K562 (cell line): ENCODE results near the gene CCDC87. TPM values are rescaled to one million over a fixed set of nuclear protein-coding genes. Genes with fewer than 3 reads are reported as not detected.

Experiments
- BDP1 ChIP-seq: IDR thresholded peaks from 3 replicates; pipeline ENCODE4 v1.6.1; 2011; ENCODE audit not compliant: insufficient read length, insufficient read depth
- DACH1 ChIP-seq: fragments of 450-650 bp; IDR thresholded peaks from 2 replicates; pipeline ENCODE4 v1.6.1; 2018; ENCODE audit not compliant: partially characterized antibody
- ESRRB ChIP-seq: fragments of 250-450 bp; sonication (Bioruptor Pico); IDR thresholded peaks from 2 replicates; pipeline ENCODE4 v1.5.0; 2020; ENCODE audit warnings: mild to moderate bottlenecking, moderate library complexity, borderline replicate concordance
- HNRNPL ChIP-seq: fragments of 200-400 bp; formaldehyde crosslinking; IDR thresholded peaks from 2 replicates; pipeline ENCODE4 v1.6.1; 2017; ENCODE audit warnings: low read depth, mild to moderate bottlenecking, low read length
- PCBP2 ChIP-seq: fragments of 200-400 bp; formaldehyde crosslinking; IDR thresholded peaks from 2 replicates; pipeline ENCODE4 v1.6.1; 2018; ENCODE audit warnings: low read length, low read depth, mild to moderate bottlenecking, moderate library complexity; ENCODE audit not compliant: poor library complexity, severe bottlenecking
- POLR2AphosphoS2 ChIP-seq: IDR thresholded peaks from 2 replicates; pipeline ENCODE4 v1.6.1; 2012; ENCODE audit warnings: low read length, improper control_type of control experiment
- PYGO2 ChIP-seq: fragments of 450-650 bp; IDR thresholded peaks from 2 replicates; pipeline ENCODE4 v1.6.1; 2016; ENCODE audit warnings: mild to moderate bottlenecking, missing genetic modification characterization, moderate library complexity, missing compliant biosample characterization
- SIX5 ChIP-seq, 2 experiments: IDR thresholded peaks; 2 replicates each; pipeline ENCODE4 v1.6.1; 2011; ENCODE audit warnings: low read length in 2 of 2, borderline replicate concordance in 1 of 2, low read depth in 1 of 2, mild to moderate bottlenecking in 1 of 2, moderate library complexity in 1 of 2; ENCODE audit not compliant: insufficient read depth in 1 of 2
- TAF9B ChIP-seq: fragments of 450-650 bp; IDR thresholded peaks from 2 replicates; pipeline ENCODE4 v1.6.1; 2018; ENCODE audit warnings: mild to moderate bottlenecking; ENCODE audit not compliant: partially characterized antibody
- ZNF232 ChIP-seq: sonication (generic); formaldehyde crosslinking; IDR thresholded peaks from 2 replicates; pipeline ENCODE4 v1.8.0; 2022; ENCODE audit warnings: mild to moderate bottlenecking, missing genetic modification reagents
- ZNF507 ChIP-seq: conservative IDR thresholded peaks from 2 replicates; pipeline ENCODE4 v1.6.1; 2017; ENCODE audit warnings: missing genetic modification characterization, missing compliant biosample characterization
- ZNF668 ChIP-seq: fragments of 250-450 bp; sonication (Bioruptor Pico); IDR thresholded peaks from 2 replicates; pipeline ENCODE4 v1.8.0; 2022; ENCODE audit warnings: mild to moderate bottlenecking, inconsistent platforms
- polyA plus RNA-seq, 8 experiments: library from polyadenylated mRNA; depleted of rRNA in 4 of 8; stranded (reverse) in 5 of 8; unstranded in 3 of 8; fragments of >200 nt; fragmentation: Nextera tagmentation in 2 of 8; fragmentation: Illumina TruSeq in 1 of 8; extraction: Ambion mirVana in 2 of 8; extraction: Trizol in 1 of 8; gene quantifications; 2 replicates each; pipeline versions ENCODE4 v1.2.1 to v1.2.3, GENCODE V29; 2011 to 2014; ENCODE audit warnings: inconsistent platforms in 1 of 8, missing spikeins in 1 of 8
- total RNA-seq, 7 experiments: library from RNA; depleted of rRNA in 6 of 7; stranded (reverse); fragments of >200 nt in 6 of 7; fragmentation: Illumina TruSeq in 2 of 7; extraction: Trizol in 2 of 7; gene quantifications; 2 replicates each; pipeline versions ENCODE4 v1.2.1 to v1.2.3, GENCODE V29; 2011 to 2021; ENCODE audit warnings: low replicate concordance in 1 of 7
- TF ChIP-seq, protein P1 (sequence below): fragments of 250-450 bp; sonication (Bioruptor Pico); IDR thresholded peaks from 2 replicates; pipeline ENCODE4 v1.4.0; 2020; ENCODE audit warnings: mild to moderate bottlenecking, moderate library complexity, borderline replicate concordance
- TF ChIP-seq, protein P2 (sequence below): fragments of 450-650 bp; IDR thresholded peaks from 2 replicates; pipeline ENCODE4 v1.6.1; 2017; ENCODE audit warnings: antibody characterized with exemption, mild to moderate bottlenecking
- TF ChIP-seq, protein P3 (sequence below): sonication (generic); formaldehyde crosslinking; IDR thresholded peaks from 2 replicates; pipeline ENCODE4 v1.8.1; 2022; ENCODE audit warnings: missing genetic modification reagents
- TF ChIP-seq, protein P4 (sequence below): fragments of 250-450 bp; sonication (Bioruptor Pico); IDR thresholded peaks from 2 replicates; pipeline ENCODE4 v1.8.0; 2021; ENCODE audit warnings: moderate library complexity, mild to moderate bottlenecking, inconsistent platforms

CCDC87 gene
- total and polyA plus RNA-seq, 9 of the 15 experiments (the other 6 are each of a cell fraction or from before 2014, with no cell fraction given), result 0.03 to 0.44 (median 0.15) TPM; not detected in 1

DNA sequence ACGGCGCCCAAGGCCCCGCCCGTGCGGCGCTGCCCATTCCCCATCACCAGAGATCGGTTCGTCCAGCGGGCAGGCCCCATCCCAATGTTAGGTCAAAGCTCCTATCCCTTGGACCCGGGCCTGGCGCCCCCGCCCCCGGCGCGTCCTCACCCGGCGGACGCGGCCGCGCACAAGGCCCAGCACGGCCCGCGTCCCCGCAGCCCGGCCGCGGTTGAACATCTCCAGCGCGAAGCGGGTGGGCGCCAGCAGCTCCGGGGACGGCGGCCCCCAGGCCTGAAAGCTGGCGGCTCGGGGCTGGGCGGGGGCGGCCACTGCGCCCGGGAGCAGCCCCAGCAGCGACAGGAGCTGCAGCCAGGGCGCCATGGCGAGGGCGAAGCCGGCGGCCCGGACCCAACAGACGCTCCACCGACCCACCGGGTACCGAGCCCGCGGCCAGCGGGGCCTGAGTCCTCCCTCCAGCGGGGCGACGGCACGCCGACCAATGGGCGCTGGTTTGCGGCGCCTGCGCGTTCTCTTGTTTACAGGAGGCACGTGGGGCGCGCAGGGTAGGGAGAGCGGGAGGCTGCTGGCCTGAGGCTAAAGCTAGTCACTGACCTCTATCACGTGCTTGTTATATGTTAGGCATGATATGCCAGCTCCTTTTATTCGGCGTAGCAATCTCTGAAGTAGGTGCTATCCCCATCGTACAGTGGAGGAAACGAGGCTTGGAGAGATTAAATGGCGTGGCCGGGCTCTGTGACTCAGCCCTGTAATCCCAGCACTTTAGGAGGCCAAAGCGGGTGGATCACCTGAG lies 24.5 kb downstream of the CCDC87 start, which contains the start of gene CTSF (continued):
- TF ChIP-seq, protein P1, sequence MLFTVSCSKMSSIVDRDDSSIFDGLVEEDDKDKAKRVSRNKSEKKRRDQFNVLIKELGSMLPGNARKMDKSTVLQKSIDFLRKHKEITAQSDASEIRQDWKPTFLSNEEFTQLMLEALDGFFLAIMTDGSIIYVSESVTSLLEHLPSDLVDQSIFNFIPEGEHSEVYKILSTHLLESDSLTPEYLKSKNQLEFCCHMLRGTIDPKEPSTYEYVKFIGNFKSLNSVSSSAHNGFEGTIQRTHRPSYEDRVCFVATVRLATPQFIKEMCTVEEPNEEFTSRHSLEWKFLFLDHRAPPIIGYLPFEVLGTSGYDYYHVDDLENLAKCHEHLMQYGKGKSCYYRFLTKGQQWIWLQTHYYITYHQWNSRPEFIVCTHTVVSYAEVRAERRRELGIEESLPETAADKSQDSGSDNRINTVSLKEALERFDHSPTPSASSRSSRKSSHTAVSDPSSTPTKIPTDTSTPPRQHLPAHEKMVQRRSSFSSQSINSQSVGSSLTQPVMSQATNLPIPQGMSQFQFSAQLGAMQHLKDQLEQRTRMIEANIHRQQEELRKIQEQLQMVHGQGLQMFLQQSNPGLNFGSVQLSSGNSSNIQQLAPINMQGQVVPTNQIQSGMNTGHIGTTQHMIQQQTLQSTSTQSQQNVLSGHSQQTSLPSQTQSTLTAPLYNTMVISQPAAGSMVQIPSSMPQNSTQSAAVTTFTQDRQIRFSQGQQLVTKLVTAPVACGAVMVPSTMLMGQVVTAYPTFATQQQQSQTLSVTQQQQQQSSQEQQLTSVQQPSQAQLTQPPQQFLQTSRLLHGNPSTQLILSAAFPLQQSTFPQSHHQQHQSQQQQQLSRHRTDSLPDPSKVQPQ (CRISPR knock-in tag), result no peak
- no peak for TF ChIP-seq POLR2AphosphoS2
- TF ChIP-seq, protein P2, sequence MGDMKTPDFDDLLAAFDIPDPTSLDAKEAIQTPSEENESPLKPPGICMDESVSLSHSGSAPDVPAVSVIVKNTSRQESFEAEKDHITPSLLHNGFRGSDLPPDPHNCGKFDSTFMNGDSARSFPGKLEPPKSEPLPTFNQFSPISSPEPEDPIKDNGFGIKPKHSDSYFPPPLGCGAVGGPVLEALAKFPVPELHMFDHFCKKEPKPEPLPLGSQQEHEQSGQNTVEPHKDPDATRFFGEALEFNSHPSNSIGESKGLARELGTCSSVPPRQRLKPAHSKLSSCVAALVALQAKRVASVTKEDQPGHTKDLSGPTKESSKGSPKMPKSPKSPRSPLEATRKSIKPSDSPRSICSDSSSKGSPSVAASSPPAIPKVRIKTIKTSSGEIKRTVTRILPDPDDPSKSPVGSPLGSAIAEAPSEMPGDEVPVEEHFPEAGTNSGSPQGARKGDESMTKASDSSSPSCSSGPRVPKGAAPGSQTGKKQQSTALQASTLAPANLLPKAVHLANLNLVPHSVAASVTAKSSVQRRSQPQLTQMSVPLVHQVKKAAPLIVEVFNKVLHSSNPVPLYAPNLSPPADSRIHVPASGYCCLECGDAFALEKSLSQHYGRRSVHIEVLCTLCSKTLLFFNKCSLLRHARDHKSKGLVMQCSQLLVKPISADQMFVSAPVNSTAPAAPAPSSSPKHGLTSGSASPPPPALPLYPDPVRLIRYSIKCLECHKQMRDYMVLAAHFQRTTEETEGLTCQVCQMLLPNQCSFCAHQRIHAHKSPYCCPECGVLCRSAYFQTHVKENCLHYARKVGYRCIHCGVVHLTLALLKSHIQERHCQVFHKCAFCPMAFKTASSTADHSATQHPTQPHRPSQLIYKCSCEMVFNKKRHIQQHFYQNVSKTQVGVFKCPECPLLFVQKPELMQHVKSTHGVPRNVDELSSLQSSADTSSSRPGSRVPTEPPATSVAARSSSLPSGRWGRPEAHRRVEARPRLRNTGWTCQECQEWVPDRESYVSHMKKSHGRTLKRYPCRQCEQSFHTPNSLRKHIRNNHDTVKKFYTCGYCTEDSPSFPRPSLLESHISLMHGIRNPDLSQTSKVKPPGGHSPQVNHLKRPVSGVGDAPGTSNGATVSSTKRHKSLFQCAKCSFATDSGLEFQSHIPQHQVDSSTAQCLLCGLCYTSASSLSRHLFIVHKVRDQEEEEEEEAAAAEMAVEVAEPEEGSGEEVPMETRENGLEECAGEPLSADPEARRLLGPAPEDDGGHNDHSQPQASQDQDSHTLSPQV, result peak; percentile 95
- TF ChIP-seq ZNF507, result no peak
- TF ChIP-seq TAF9B, result no peak
- TF ChIP-seq, protein P3, sequence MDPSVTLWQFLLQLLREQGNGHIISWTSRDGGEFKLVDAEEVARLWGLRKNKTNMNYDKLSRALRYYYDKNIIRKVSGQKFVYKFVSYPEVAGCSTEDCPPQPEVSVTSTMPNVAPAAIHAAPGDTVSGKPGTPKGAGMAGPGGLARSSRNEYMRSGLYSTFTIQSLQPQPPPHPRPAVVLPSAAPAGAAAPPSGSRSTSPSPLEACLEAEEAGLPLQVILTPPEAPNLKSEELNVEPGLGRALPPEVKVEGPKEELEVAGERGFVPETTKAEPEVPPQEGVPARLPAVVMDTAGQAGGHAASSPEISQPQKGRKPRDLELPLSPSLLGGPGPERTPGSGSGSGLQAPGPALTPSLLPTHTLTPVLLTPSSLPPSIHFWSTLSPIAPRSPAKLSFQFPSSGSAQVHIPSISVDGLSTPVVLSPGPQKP (CRISPR knock-in tag), result no peak
- TF ChIP-seq DACH1, result no peak
- TF ChIP-seq PYGO2 (tag), result no peak
- no peak for TF ChIP-seq ZNF668 (CRISPR knock-in tag)
- TF ChIP-seq BDP1, result no peak
- no peak for TF ChIP-seq ESRRB
- no peak for TF ChIP-seq ZNF232 (CRISPR knock-in tag)
- TF ChIP-seq PCBP2, result no peak
- no peak for TF ChIP-seq SIX5 (IDR thresholded peaks at IDR 0.05; ENCODE audit: borderline replicate concordance in 1 of 2, insufficient read depth in 1 of 2, low read depth in 1 of 2, low read length in 2 of 2)
- TF ChIP-seq HNRNPL, result no peak
- TF ChIP-seq, protein P4, sequence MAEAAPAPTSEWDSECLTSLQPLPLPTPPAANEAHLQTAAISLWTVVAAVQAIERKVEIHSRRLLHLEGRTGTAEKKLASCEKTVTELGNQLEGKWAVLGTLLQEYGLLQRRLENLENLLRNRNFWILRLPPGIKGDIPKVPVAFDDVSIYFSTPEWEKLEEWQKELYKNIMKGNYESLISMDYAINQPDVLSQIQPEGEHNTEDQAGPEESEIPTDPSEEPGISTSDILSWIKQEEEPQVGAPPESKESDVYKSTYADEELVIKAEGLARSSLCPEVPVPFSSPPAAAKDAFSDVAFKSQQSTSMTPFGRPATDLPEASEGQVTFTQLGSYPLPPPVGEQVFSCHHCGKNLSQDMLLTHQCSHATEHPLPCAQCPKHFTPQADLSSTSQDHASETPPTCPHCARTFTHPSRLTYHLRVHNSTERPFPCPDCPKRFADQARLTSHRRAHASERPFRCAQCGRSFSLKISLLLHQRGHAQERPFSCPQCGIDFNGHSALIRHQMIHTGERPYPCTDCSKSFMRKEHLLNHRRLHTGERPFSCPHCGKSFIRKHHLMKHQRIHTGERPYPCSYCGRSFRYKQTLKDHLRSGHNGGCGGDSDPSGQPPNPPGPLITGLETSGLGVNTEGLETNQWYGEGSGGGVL, result no peak
